Measurements from ENCODE around the gene SPTBN1. TPM values are rescaled to one million over a fixed set of nuclear protein-coding genes. Genes with fewer than 3 reads are reported as not detected.

Gene SPTBN1
- total RNA-seq, 4 donors from 2014 or later, result 189 to 423 (median 341) TPM

DNA sequence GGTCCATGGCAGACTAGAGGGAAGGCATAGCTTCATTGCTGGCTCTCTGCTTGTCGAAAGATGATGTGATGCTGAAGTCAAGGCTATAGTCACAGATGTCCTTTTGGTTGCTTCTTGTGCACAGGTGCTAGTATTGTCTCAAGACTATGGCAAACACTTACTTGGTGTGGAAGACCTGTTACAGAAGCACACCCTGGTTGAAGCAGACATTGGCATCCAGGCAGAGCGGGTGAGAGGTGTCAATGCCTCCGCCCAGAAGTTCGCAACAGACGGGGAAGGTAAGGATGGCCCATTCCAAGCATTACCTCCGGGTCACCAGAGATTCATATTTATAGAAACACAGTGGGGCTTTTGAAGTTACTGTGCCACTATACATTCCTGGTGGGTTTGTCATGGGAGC is 171.8 kb downstream of the SPTBN1 start:
- intact Hi-C loops (cut with DNase I; ENCODE audit: low total_unique reads), result no loop called here
- H3K4me1 ChIP-seq, result no peaks in the 10 kb centered on the region
- no peaks in the 10 kb centered on the region for H3K9me3 ChIP-seq
- TF ChIP-seq, protein P1, sequence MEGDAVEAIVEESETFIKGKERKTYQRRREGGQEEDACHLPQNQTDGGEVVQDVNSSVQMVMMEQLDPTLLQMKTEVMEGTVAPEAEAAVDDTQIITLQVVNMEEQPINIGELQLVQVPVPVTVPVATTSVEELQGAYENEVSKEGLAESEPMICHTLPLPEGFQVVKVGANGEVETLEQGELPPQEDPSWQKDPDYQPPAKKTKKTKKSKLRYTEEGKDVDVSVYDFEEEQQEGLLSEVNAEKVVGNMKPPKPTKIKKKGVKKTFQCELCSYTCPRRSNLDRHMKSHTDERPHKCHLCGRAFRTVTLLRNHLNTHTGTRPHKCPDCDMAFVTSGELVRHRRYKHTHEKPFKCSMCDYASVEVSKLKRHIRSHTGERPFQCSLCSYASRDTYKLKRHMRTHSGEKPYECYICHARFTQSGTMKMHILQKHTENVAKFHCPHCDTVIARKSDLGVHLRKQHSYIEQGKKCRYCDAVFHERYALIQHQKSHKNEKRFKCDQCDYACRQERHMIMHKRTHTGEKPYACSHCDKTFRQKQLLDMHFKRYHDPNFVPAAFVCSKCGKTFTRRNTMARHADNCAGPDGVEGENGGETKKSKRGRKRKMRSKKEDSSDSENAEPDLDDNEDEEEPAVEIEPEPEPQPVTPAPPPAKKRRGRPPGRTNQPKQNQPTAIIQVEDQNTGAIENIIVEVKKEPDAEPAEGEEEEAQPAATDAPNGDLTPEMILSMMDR (IDR thresholded peaks at IDR 0.05), result no peak
- no peak overlapping the region for H3K4me3 ChIP-seq
- no peaks in the 10 kb centered on the region for H3K36me3 ChIP-seq
- H3K27ac ChIP-seq, result no peak overlapping the region
- no peak for DNase-seq
- no peaks in the 10 kb centered on the region for H3K27me3 ChIP-seq

DNA sequence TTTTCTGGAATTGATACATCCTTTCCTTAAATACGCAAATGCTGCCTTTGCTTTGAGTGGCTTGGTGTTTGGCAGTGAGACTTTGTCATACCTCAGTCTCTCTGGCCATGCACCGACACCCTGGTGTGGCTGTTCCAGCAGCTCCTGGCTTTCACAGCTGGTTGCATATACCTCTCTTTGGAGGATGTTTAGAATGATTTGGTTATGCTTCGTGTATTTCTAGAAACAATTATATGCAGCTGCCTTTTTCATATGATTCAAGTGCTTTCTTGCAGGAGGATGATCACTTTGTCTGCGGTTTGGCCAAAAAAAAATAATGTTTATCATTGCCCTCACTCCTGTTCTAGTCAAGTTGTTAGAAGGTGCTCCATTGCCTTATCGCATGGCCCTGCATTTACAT is 172.3 kb downstream of the SPTBN1 start:
- TF ChIP-seq, protein P1 (IDR thresholded peaks at IDR 0.05), result no peak
- TF ChIP-seq POLR2A (IDR thresholded peaks at IDR 0.05), result no peak
- DNase-seq, result no peak
- no peaks in the 10 kb centered on the region for H3K27me3 ChIP-seq
- intact Hi-C loops (cut with DNase I; ENCODE audit: low total_unique reads), result no loop called here
- no peaks in the 10 kb centered on the region for H3K36me3 ChIP-seq
- H3K4me3 ChIP-seq, result no peak overlapping the region
- H3K9me3 ChIP-seq, result no peaks in the 10 kb centered on the region
- H3K4me1 ChIP-seq, result no peaks in the 10 kb centered on the region
- H3K27ac ChIP-seq, result no peak overlapping the region

DNA sequence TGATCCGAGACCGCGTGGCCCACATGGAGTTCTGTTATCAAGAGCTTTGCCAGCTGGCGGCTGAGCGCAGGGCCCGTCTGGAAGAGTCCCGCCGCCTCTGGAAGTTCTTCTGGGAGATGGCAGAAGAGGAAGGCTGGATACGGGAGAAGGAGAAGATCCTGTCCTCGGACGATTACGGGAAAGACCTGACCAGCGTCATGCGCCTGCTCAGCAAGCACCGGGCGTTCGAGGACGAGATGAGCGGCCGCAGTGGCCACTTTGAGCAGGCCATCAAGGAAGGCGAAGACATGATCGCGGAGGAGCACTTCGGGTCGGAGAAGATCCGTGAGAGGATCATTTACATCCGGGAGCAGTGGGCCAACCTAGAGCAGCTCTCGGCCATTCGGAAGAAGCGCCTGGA is 172.8 kb downstream of the SPTBN1 start:
- TF ChIP-seq POLR2A (IDR thresholded peaks at IDR 0.05), result no peak
- TF ChIP-seq, protein P1 (IDR thresholded peaks at IDR 0.05), result no peak
- Histone ChIP-seq H3K4me1 (peaks cover 0 to 1% of the 10 kb centered on the region in 2 donors), H3K36me3 (no peaks in the 10 kb centered on the region), H3K4me3 (no peak overlapping the region), H3K9me3 (no peaks in the 10 kb centered on the region), H3K27ac (no peak overlapping the region), H3K27me3 (no peaks in the 10 kb centered on the region)
- no peak for DNase-seq
- intact Hi-C loops (cut with DNase I; ENCODE audit: low total_unique reads), result no loop called here

DNA sequence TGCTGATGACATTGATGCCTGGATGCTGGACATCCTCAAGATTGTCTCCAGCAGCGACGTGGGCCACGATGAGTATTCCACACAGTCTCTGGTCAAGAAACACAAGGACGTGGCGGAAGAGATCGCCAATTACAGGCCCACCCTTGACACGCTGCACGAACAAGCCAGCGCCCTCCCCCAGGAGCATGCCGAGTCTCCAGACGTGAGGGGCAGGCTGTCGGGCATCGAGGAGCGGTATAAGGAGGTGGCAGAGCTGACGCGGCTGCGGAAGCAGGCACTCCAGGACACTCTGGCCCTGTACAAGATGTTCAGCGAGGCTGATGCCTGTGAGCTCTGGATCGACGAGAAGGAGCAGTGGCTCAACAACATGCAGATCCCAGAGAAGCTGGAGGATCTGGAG is 173.3 kb downstream of the SPTBN1 start:
- Histone ChIP-seq H3K4me1 (peaks cover 0 to 5% of the 10 kb centered on the region in 2 donors), H3K27ac (peak overlapping the region in 1 of 2 donors; percentile 17), H3K27me3 (no peaks in the 10 kb centered on the region), H3K4me3 (no peak overlapping the region), H3K36me3 (no peaks in the 10 kb centered on the region), H3K9me3 (no peaks in the 10 kb centered on the region)
- no peak for DNase-seq
- intact Hi-C loops (cut with DNase I; ENCODE audit: low total_unique reads), result no loop called here
- no peak for TF ChIP-seq POLR2A (IDR thresholded peaks at IDR 0.05)
- TF ChIP-seq, protein P1 (IDR thresholded peaks at IDR 0.05), result no peak

DNA sequence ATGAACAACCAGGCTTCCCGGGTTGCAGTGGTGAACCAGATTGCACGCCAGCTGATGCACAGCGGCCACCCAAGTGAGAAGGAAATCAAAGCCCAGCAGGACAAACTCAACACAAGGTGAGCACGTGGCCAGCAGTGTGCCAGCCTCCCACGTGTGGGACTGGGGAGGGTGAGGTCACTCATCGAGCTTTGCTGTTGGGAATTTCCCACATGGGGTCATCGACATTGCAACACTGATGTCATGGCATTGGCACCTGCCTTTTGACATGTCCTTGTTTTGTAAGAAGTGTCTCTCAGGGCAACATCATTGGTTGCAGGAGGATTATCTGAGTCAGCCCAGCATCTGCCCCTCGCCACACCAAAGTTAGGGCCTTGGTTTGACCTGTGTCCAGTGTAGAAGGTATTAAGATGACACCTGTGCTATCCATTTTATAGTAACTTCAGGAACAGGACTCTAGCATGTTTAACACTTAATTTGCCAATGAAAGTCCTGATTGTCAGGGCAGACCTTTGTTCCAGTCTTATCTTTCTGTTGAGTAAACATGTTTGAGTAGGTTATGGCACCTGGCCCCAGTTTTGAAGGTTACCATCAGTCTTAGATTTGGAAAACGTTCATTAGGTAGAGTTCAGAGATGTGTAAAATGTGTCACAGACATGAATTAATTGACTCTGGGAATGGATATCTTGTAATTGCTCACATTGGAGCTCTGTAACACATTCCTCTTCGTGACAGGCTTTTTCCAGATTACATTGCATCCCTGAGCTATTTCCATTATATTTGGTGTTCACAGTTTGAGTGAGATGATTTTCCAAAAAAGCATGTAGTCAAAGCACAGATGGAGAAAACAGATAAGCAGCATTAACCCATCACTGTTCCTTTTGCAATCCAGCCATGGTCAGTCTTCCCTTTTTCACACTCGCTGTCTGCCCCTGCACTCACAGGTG is 174.1 kb downstream of the SPTBN1 start:
- H3K4me3 ChIP-seq, result no peak overlapping the region
- H3K27ac ChIP-seq, result peak overlapping the region in 1 of 2 donors; percentile 23
- no peak for DNase-seq
- no peaks in the 10 kb centered on the region for H3K9me3 ChIP-seq
- H3K36me3 ChIP-seq, result no peaks in the 10 kb centered on the region
- no peaks in the 10 kb centered on the region for H3K27me3 ChIP-seq
- peaks cover 0 to 5% of the 10 kb centered on the region in 2 donors for H3K4me1 ChIP-seq
- TF ChIP-seq, protein P1 (IDR thresholded peaks at IDR 0.05), result no peak
- no peak for TF ChIP-seq POLR2A (IDR thresholded peaks at IDR 0.05)
- intact Hi-C loops (cut with DNase I; ENCODE audit: low total_unique reads), result no loop called here

All from uterus (tissue), 4 donors.